AG04449 (cell line): ENCODE results near the gene LRRC49.
"Not testable (repeated sequence)": the region's sequence is repeated elsewhere in the genome, so short reads cannot be mapped to it uniquely, and the experiment has no call there.

Experiments used
- CTCF ChIA-PET: fragments of 350-600 bp; formaldehyde crosslinking; extraction: SDS; loops from one replicate; lab custom pipeline; 2021; ENCODE audit warnings: antibody characterized with exemption; lab: Yijun Ruan, JAX
- POLR2A ChIA-PET: fragments of 400-600, 350-600 bp; formaldehyde crosslinking; extraction: SDS; loops from one replicate; lab custom pipeline; 2020; ENCODE audit warnings: antibody characterized with exemption, inconsistent platforms; lab: Yijun Ruan, JAX
- DNase-seq: peaks from one replicate; pipeline ENCODE4 v3.0.0-alpha.2; 2010; ENCODE audit warnings: low read depth, low spot score
- H3K4me3 ChIP-seq: 2 replicates; pipeline ENCODE4 v1.5.1; 2011; ENCODE audit warnings: low read depth, mild to moderate bottlenecking, control low read depth, low read length
- CTCF ChIP-seq: IDR thresholded peaks from one replicate; pipeline ENCODE4 v1.5.1; 2011; ENCODE audit warnings: mild to moderate bottlenecking, moderate library complexity, low read length, control low read depth, inconsistent platforms; ENCODE audit not compliant: insufficient read depth; ENCODE audit errors: missing control alignments

LRRC49 gene

GRCh38 chr15:70866982-70867641 lies 25.5 kb upstream of the LRRC49 start:
- no peak for TF ChIP-seq CTCF
- CTCF ChIA-PET = interaction anchor here (3.0 to 3.2 kb wide), 2 partner anchors 14 to 42 kb away, joined by 17 to 30 read pairs; partner anchors contain the start of gene LARP6
- no peak for DNase-seq
- H3K4me3 ChIP-seq = no peak overlapping the region
- POLR2A ChIA-PET = no interaction called here

- DNase-seq = no peak
- POLR2A ChIA-PET = no interaction called here
- no peak for TF ChIP-seq CTCF
- CTCF ChIA-PET = interaction anchor here (1.4 to 3.2 kb wide), 6 partner anchors 11 to 56 kb away, joined by 3 to 30 read pairs (median 12); partner anchors contain the start of gene LARP6
- H3K4me3 ChIP-seq = no peak overlapping the region
Observed at GRCh38 chr15:70867911-70868467, 24.6 kb upstream of the LRRC49 start.

- DNase-seq = no peak
- no peak for TF ChIP-seq CTCF
- POLR2A ChIA-PET = interaction anchor here (0.9 to 1.2 kb wide), 4 partner anchors 9 to 77 kb away, joined by 3 to 4 read pairs (median 3); partner anchors contain the start of gene LARP6
- CTCF ChIA-PET = interaction anchor here (1.1 to 3.2 kb wide), 12 partner anchors 8 to 189 kb away, joined by 3 to 30 read pairs (median 5); partner anchors contain the start of gene LARP6
- H3K4me3 ChIP-seq = no peak overlapping the region
Observed at GRCh38 chr15:70869346-70869745, 23.3 kb upstream of the LRRC49 start.

- no peak overlapping the region for H3K4me3 ChIP-seq
- no peak for DNase-seq
- ChIA-PET CTCF (interaction anchor here (0.8 to 3.2 kb wide), 10 partner anchors 9 to 148 kb away, joined by 3 to 30 read pairs (median 6); partner anchors contain the start of gene LARP6), POLR2A (interaction anchor here (0.6 to 1.2 kb wide), 6 partner anchors 9 to 78 kb away, joined by 3 to 4 read pairs (median 3); partner anchors contain the start of gene LARP6)
- TF ChIP-seq CTCF = no peak
Observed at GRCh38 chr15:70870051-70870450, 22.6 kb upstream of the LRRC49 start.

GRCh38 chr15:70871490-70871889 lies 21.1 kb upstream of the LRRC49 start:
- DNase-seq, CTCF ChIA-PET, H3K4me3 ChIP-seq, POLR2A ChIA-PET: not testable (repeated sequence)

GRCh38 chr15:70873232-70874054 lies 19.2 kb upstream of the LRRC49 start:
- H3K4me3 ChIP-seq = no peak overlapping the region
- no peak for DNase-seq
- CTCF ChIA-PET = interaction anchor here (0.7 to 4.4 kb wide), 19 partner anchors 7 to 571 kb away, joined by 3 to 76 read pairs (median 13); partner anchors contain the start of genes LARP6, LRRC49 and THAP10
- POLR2A ChIA-PET = interaction anchor here (1.4 kb wide), 1 partner anchor 19 kb away, joined by 3 read pairs; the partner anchor contains the start of gene LARP6
- TF ChIP-seq CTCF = no peak
